EH (cell line): ENCODE data around the gene TMEM253.

Experiments
- DNase-seq: peaks from one replicate; pipeline ENCODE4 v3.0.0-alpha.2; 2015; ENCODE audit warnings: low read depth

Gene TMEM253

GRCh38 chr14:21090194-21090939, 10.5 kb upstream of the TMEM253 start:
- no peak for DNase-seq

GRCh38 chr14:21090940-21091663, 9.8 kb upstream of the TMEM253 start:
- no peak for DNase-seq

GRCh38 chr14:21091821-21092272, 9.0 kb upstream of the TMEM253 start:
- DNase-seq: no peak

GRCh38 chr14:21092273-21093011, 8.4 kb upstream of the TMEM253 start:
- DNase-seq: peak; percentile 67

GRCh38 chr14:21093018-21093417, 7.8 kb upstream of the TMEM253 start:
- no peak for DNase-seq

GRCh38 chr14:21093769-21094681, 6.8 kb upstream of the TMEM253 start:
- no peak for DNase-seq

GRCh38 chr14:21095430-21096205, 5.2 kb upstream of the TMEM253 start:
- DNase-seq: peak; percentile 61

GRCh38 chr14:21096438-21096837, 4.4 kb upstream of the TMEM253 start:
- DNase-seq: no peak

GRCh38 chr14:21096978-21097635, 3.8 kb upstream of the TMEM253 start:
- DNase-seq: no peak

GRCh38 chr14:21097636-21098075, 3.2 kb upstream of the TMEM253 start:
- DNase-seq: no peak

GRCh38 chr14:21098076-21098891, 2.6 kb upstream of the TMEM253 start, which contains the start of gene ZNF219:
Gene ZNF219 (minus strand): TSS chr14:21098655. CDS start chr14:21093591, 5,064 bp downstream.
- peak; percentile 64 for DNase-seq

- no peak for DNase-seq
Measured at GRCh38 chr14:21098892-21099595, 1.8 kb upstream of the TMEM253 start.

- no peak for DNase-seq
Measured at GRCh38 chr14:21099596-21099985, 1.3 kb upstream of the TMEM253 start.

GRCh38 chr14:21101802-21102413, 1.0 kb downstream of the TMEM253 start:
- DNase-seq: no peak

- no peak for DNase-seq
Measured at GRCh38 chr14:21102521-21103410, 1.9 kb downstream of the TMEM253 start.

- no peak for DNase-seq
Measured at GRCh38 chr14:21103411-21103709, 2.5 kb downstream of the TMEM253 start.

GRCh38 chr14:21103710-21104447, 3.0 kb downstream of the TMEM253 start:
- peak; percentile 96 for DNase-seq
